ENCODE measurements around the gene C19orf73.
"Not testable (repeated sequence)": the region's sequence is repeated elsewhere in the genome, so short reads cannot be mapped to it uniquely, and the experiment has no call there.

The C19orf73 gene

DNA sequence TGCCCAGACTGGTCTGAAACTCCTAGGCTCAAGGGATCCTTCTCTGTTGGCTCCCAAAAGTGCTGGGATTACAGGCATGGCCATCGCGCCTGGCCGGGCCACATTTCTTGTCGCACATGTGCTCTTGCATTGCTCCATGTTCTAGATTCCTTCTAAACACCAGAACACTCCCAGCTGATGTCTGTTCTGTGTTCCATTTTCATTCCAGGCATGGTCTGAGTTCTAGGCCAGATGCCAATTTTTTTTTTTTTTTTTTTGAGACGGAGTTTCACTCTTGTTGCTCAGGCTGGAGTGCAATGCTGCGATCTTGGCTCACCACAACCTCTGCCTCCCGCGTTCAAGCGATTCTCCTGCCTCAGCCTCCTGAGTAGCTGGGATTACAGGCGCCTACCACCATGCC lies 2.9 kb upstream of the C19orf73 start:
- not testable (repeated sequence) for DNase-seq (ENCODE audit: low read depth in 2 of 2)

DNA sequence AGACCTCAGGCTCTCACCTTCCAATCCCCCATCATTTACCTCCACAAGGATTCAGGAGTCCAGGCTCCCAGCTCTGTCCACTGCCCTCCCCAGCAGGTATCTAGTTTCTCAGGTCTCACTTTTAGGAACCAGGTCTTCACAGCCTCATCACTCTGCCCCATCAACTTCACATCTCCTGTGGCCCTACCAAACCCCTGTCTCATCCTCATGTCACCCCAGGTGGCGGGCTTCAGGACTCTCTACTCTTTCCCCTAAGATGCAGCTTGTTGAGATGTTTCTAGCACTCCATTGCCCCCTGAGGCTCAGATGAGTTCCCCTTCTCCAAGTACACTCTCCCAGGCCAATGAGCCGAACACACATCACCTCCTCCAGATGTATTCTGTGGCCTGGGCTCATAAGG lies 1.9 kb upstream of the C19orf73 start:
- DNase-seq (ENCODE audit: low read depth in 2 of 2) = no peak

DNA sequence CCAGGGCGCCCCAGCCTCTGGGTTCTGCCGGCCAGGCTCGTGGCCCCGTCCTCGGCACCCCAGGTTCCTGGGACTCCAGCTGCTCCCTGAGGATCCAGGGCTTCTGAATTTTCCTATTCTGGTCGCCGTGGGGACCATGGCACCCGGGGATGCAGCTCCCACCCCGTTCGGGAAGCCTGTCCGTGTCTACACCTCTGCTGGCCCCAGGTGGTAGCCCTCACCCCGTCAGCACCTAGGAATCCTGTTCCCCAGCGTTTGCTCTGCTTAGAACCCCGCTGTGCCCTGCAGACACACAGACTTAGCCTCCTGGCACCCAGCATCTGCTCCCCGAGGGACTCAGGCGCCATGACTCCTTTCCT lies 1.4 kb upstream of the C19orf73 start:
- no peak for DNase-seq (ENCODE audit: low read depth in 2 of 2)

DNA sequence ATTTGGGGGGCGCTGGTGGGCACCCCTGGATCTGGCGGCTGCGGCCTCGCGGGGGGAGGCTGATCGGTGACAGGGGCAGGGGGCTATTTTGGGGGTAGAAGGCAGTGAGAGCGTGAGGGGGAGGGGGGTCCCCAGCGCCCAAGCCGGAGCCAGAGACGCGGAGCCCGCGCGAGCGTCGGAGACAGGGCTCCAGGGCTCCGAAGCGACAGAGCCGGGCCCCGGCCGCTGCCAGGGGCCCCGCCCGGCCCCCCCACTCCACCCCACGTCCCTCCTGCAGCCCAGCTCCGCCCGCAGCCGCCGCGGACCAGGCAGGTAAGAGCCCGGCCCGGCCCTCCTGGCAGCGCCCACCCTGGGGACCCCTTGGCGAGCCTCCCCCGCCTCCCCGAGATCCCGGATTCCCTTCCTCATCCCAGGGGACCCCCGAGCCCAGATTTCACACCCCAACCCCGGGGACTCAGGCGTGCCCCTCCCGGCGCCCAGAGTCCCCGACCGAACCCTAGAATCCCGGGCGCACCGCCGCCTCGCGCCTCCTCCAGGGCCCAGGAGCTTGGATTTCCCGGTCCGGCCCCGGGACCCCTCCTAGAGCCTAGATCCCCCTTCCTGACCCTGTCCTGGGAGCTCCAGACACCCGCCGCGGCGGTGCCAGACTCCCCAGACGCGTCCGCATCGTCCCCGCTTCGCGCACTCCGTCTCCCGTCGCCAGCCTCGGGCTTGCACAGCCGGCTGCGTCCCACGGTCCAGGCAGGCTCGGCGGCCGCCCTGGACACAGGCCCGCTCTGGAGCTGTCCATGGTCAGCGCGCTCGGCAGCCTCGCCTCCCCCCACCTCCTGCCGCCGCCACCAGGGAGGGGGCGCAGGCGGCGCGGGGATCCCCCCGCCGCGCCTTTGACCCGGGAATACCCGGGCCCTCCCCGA lies 725 bp upstream of the C19orf73 start, which contains the start of gene PPFIA3:
Gene PPFIA3 (plus strand): TSS at position 134 of the 914 bp plus-strand sequence. CDS start 8,330 bp downstream, outside the sequence.
- DNase-seq (ENCODE audit: low read depth in 2 of 2) = no peak

DNA sequence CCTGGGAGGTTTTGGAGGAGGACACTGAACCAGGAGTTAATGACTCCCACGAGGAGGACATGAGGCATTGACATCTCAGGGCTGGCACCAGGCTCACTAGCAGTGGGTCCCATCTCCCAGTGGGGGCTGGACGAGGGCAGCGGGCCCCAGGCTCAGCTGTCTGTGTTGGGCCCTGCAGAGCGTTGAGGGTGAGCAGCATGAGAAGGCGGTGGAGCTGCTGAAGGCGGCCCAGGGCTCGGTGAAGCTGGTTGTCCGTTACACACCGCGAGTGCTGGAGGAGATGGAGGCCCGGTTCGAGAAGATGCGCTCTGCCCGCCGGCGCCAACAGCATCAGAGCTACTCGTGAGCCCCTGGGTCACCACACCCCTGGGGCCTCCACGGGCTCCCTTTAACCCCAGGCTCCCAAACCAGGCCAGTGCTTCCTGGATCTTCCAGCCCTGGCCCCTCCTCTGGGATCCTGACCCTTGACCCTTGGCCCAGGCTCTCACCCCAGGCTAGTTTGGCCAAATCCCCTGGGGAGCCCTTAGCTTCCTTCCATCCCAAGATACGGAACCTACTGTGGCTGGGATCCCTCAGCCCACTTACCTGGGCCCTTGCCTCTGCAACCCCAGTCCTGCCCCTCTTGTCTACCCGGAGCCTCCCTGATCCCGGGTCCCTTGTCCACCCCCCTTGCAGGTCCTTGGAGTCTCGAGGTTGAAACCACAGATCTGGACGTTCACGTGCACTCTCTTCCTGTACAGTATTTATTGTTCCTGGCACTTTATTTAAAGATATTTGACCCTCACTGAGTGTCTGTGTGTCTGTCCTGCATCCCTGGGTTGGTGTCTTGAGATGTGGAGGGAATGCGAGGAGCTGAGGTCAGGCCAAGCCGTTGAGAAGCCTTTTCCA lies 1.0 kb downstream of the C19orf73 start:
- DNase-seq (ENCODE audit: low read depth in 2 of 2) = no peak

DNA sequence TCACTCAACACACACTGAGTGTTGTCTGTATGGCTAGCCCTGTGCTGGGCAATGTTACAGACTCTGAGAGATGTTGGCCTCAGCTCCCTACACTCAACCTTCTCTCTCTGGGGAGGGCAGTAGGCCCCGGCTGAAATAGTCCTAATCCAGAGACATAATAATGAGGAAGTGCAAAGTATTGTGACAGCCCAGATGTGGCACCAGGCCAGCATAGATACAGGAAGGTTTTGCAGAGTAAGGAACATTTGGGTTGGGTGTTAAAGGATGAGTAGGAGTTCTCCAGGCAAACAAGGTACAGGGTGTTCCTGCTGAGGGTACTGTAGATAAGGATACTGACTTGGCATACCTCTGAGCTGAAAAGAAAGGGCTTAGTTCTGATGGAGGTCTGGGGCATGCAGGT lies 2.4 kb downstream of the C19orf73 start:
- DNase-seq (ENCODE audit: low read depth in 2 of 2) = no peak

DNA sequence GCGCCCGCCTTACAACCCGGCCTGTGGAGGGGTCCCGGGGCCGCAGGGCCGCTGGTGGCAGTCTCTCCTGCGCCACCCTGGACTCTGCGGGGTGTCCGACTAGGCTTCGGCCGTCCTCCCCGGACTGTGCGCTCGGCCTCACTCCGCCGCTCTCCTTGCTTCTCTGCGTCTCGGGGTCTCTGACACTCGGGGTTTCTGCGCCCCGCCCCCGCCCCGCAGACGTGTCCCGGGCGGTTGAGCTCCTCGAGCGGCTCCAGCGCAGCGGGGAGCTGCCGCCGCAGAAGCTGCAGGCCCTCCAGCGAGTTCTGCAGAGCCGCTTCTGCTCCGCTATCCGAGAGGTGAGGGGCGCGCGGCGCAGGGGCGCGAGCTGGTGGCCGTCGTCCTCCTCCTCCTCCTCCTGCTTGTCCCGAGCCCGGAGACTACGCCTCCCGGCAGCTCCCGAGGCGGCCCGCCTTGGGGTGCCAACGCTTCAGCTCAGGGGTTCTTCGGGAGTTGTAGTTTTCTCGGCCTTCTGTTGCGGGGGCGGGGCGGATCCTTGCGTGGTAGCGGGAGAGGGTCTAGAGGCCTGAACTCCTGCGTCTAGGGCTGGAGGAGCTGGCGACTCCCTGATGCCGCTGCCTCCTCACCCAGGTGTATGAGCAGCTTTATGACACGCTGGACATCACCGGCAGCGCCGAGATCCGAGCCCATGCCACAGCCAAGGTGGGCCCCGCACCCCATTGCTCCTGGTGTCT lies 4.1 kb downstream of the C19orf73 start:
- DNase-seq (ENCODE audit: low read depth in 2 of 2) = peak; percentile 15 to 40

DNA sequence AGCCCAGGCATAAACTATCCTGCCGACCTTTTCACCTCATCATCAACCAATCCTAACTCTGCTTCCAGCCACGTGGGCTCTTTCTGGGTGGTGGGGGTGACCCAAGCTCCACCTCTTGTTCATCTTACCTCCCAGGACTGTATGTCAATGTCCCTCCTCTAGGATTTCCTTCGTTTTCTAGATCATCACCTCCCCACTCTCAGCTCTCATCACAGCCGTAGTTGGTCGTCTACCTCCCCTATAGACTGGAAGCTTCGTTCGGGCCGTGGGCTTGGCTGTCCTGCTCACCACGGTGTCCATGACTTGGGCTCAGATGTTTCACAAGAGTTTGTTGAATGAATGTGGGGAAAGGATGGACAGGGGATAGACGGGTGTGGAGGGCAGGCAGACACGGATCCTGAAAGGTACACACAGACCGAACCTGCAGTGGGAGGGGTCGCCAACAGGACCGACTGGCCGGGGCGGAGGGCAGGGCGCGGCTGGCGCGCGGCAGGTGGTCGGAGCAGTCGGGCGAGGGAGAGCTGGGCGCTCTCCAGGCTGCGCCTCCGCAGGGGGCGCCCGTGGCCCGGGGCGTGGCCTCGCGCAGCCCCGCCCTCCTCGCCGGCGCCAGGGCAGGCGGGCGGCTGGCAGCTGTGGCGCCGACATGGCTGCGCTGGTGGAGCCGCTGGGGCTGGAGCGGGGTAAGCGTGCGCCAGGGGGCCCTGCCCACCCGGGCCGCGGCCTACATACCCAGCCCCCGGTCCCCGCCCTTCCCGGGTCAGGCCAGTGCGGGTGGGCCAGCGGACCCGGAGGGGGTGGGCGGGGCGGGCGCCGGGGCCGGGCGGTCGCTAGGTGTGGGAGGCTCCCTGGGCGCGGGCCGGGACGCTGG lies 4.9 kb downstream of the C19orf73 start, which contains the start of gene LIN7B:
Gene LIN7B (plus strand): TSS at position 609 of the 868 bp plus-strand sequence. CDS start 35 bp downstream, at position 644.
- peak; percentile 62 to 67 for DNase-seq (ENCODE audit: low read depth in 2 of 2)

DNA sequence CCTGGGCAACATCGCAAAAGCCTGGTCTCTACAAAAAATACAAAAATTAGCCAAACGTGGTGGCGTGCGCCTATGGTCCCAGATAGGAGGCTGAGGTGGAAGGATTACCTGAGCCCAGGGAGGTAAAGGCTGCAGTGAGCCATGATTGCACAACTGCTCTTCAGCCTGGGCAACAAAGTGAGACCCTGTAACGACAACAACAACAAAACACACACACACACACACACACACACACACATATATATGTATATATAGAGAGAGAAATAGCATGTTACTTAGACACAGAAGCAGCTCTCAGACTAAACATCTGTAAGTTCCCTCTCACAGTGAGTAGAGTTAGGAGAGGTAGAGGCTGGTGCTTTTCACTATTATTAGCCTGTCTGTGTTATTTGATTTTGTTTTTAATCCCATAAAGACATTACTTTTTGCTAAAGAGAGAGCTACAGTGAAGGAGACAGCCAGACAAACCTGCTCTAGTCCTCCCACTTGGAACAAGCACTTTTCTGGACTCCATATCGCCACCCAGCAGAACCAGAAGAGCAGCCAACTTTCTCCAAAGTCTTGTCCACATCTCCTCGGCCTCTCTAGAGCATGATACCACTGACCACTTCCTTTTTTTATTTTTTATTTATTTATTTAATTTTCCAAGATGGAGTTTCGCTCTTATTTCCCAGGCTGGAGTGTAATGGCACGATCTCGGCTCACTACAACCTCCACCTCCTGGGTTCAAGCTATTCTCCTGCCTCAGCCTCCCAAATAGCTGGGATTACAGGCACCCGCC lies 7.5 kb downstream of the C19orf73 start:
- DNase-seq (ENCODE audit: low read depth in 2 of 2) = no peak

DNA sequence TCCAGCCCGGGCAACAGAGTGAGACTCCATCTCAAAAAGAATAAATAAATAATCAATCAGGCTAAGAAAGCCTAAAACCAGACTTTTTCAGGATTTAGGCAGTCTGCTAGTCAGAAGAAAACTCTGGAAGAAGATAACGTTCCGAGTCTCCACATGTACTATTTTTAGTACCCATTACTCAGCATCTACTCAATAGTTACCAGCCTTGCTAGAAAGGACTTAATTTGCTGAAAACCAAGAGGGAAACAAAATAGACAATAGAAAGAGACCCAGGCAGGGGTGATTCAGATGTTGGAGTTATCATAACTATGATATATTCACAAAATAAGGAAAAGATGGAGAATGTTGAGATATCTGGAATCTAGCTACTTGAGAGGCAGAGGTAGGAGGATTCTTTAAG lies 8.4 kb downstream of the C19orf73 start:
- no peak for DNase-seq (ENCODE audit: low read depth in 2 of 2)

DNA sequence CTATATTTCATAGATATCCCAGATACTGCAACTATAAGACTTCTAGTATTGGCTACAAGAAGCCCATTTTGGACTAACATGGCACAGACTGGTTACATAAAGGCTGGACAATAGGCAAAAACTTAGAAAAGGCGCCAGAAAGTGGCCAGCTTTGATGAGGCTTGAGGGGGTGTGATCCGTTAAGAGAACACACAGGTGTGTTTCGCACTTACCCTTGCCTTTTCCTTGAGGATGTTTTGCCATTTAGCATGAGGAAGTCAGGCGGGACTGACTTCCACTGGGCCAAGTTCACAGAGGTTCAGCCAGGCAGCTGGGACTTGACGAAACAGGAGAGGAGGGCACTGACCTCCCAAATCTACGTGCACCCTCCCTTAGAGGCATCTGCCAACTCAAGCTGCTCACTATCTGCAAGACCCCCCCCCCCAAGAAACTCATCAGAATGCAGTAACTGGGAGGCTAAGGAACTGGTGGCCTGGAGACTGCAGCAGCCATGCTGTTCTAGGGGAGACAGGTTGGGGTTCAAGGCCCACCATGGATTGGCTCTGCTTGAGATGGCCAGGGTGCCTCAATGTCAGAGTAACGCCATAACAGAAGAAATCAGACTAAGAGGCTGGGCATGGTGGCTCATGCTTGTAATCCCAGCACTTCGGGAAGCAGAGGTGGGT lies 9.2 kb downstream of the C19orf73 start:
- no peak for DNase-seq (ENCODE audit: low read depth in 2 of 2)

DNA sequence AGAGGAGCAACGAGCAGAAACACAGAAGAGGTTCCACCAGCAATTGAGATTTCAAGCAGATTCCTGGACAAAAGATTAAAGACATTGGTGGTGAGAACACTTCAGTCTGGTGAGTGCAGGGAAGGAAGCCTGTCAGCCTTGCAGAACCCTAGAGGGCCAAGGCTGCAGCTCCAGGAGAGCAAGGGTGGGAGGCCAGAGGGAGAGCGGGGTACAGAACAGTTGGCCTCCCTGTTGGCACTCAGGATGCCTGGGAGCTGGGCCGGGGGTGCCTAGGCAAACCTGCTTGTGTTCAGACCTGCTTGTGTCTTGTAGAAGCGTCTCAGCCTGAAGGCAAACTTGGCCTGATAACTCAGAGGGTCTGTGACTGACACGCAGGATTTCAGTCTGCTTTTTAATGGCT lies 9.9 kb downstream of the C19orf73 start:
- no peak for DNase-seq (ENCODE audit: low read depth in 2 of 2)

DNA sequence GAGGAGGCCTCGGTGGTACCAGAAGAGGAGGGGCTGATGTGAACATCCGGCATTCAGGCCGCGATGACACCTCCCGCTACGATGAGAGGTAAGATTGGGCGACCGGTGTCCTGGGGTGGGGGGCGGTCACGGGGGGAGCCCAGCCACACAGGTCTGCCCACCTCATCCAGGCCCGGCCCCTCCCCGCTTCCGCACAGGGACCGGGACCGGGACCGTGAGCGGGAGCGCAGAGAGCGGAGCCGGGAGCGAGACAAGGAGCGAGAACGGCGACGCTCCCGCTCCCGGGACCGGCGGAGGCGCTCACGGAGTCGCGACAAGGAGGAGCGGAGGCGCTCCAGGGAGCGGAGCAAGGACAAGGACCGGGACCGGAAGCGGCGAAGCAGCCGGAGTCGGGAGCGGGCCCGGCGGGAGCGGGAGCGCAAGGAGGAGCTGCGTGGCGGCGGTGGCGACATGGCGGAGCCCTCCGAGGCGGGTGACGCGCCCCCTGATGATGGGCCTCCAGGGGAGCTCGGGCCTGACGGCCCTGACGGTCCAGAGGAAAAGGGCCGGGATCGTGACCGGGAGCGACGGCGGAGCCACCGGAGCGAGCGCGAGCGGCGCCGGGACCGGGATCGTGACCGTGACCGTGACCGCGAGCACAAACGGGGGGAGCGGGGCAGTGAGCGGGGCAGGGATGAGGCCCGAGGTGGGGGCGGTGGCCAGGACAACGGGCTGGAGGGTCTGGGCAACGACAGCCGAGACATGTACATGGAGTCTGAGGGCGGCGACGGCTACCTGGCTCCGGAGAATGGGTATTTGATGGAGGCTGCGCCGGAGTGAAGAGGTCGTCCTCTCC lies 11.1 kb downstream of the C19orf73 start:
- DNase-seq (ENCODE audit: low read depth in 2 of 2) = no peak

DNA sequence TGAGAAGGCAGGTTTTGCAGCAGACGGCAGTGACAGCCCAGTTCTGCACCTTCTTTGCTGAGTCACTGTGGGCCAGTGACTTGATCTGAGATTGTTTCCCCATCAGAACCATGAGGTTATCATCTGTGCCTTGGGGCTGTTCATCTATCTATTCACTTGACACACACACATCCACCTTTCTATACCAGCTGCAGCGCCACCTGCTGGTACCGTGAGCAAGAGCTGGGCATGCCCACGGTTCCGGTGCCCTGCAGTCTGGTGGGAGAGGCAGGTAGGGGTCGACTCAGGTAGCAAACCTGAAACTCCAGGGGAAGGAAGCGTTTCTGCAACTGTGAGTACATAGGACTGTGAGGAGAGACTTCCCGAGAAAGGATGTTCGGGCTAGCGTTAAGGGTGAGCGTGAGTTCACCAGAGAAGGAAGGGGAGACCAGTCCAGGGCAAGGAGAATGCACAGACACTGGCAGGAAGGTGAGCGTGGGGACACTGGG lies 12.3 kb downstream of the C19orf73 start:
- peak; percentile 34 to 37 for DNase-seq (ENCODE audit: low read depth in 2 of 2)

DNA sequence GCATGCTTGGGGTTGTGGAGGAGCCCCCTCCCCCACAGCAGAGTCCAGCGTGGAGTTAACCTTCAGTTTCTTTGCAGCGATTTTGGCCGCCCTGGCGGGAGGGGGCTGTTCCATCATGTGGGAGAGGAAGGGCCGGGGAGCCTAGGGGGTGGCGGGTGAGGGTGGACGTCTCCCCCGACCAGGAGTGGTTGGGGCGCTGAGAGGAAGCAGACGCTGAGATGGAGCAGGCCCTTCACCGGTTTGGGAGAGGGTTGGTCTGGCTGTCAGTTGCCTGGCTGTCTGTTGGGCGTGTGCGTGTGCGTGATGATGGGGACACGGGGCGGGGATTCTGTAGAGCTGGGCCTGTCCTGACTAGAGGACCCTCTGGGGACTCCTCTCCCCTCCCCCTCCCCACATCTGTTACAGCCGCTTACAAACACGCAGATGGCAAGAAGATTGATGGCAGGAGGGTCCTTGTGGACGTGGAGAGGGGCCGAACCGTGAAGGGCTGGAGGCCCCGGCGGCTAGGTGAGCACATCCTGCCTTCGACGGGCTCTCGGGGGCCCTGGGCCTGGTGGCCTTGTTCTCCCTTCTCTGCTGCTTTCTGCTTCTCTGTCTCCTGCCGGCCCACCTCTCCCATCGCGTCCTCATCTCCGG lies 14.6 kb downstream of the C19orf73 start:
- DNase-seq (ENCODE audit: low read depth in 2 of 2) = no peak

DNA sequence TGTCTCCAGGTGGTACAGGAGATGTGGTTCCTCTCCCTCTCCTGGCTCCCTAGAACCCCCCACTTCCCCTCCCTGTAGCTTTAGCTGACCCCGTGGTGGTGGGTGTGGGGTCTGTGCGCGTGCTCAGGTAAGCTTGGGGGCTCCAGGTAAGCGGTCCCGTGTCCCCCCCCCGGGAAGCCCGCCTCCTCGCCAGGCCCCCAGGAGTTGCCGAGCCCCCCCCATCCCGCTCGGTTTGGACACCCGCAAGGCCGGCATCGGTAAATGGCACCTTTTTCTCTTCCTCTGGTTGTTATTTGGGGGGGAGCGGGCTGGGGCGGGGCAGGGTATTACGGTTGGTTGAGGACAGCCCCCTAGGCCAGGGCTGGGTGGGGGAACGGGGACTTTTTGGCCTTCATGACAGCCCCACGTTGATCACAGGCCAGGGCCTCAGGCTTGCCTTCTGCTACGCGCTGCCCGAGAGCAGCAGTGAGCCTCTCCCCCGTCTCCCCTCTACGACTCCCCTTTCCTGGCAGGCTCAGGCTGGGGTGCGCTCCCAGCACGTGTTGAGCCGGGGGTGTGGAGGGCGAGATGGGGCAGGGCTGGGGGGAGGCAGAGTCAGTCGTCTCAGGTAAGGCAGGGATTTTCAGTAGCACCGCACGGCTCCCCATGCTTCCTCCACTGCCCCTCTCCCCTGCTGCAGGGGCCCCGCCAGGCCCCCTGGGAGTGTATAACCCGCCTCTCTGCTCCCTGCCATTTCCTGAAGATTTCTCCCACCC lies 15.4 kb downstream of the C19orf73 start:
- no peak for DNase-seq (ENCODE audit: low read depth in 2 of 2)

DNA sequence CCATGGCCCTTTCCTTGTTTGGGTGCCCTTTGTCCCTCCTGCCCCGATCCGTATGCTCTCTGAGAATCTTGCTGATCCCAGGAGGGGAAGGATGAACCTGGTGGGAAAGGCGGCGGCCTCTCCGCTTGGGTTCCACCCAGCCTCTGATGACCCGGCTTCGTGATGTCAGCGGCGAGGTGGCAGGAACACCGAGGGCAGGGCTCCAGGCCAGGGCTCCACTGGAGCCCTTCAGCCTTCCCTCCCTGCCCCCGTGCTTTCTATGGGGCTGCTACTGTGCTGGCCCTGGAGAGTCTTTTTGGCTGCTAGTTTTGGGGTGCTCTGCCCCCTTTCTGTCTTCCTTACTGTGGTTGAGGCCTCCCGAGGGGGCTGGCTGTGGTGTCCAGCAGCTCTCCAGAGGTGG lies 16.6 kb downstream of the C19orf73 start:
- no peak for DNase-seq (ENCODE audit: low read depth in 2 of 2)

Measured in stimulated activated CD8-positive, alpha-beta memory T cell treated with anti-CD3 and anti-CD28 coated beads, Interleukin-15, amount 100 ng/mL, for 48 hours (primary cell).